Measurements from ENCODE around the gene GDF3. TPM values are rescaled to one million over a fixed set of nuclear protein-coding genes. Genes with fewer than 3 reads are reported as not detected.
"Not testable (repeated sequence)": the region's sequence is repeated elsewhere in the genome, so short reads cannot be mapped to it uniquely, and the experiment has no call there.

The GDF3 gene
- total RNA-seq, 2 donors from 2014 or later = 0.24 to 0.26 TPM

- intact Hi-C loops (cut with DNase I) = loop anchor here in 1 of 2 donors (5.0 kb wide), 1 partner anchor 130 kb away; no protein-coding TSS in a partner anchor
- DNase-seq = not testable (repeated sequence)
- peak; percentile 21 to 23 for ATAC-seq
Measured at GRCh38 chr12:7677432-7677888, 18.1 kb downstream of the GDF3 start.

- DNase-seq, ATAC-seq: not testable (repeated sequence)
- intact Hi-C loops (cut with DNase I) = loop anchor here in 1 of 2 donors (5.0 kb wide), 1 partner anchor 132 kb away; no protein-coding TSS in a partner anchor
Measured at GRCh38 chr12:7675455-7675854, 20.1 kb downstream of the GDF3 start.

- intact Hi-C loops (cut with DNase I) = no loop called here
- DNase-seq (no peak), ATAC-seq (no peak)
Measured at GRCh38 chr12:7668171-7668570, 27.4 kb downstream of the GDF3 start.

GRCh38 chr12:7667125-7667524, 28.4 kb downstream of the GDF3 start:
- ATAC-seq (no peak), DNase-seq (no peak)
- intact Hi-C loops (cut with DNase I) = no loop called here

- no peak for DNase-seq
- ATAC-seq = no peak
- intact Hi-C loops (cut with DNase I) = no loop called here
Measured at GRCh38 chr12:7666595-7666994, 29.0 kb downstream of the GDF3 start.

GRCh38 chr12:7661741-7662140, 33.8 kb downstream of the GDF3 start:
- intact Hi-C loops (cut with DNase I) = no loop called here
- ATAC-seq (no peak), DNase-seq (no peak)

- intact Hi-C loops (cut with DNase I) = no loop called here
- no peak for ATAC-seq
Measured at GRCh38 chr12:7656121-7656520, 39.5 kb downstream of the GDF3 start.

GRCh38 chr12:7650091-7650490, 45.5 kb downstream of the GDF3 start:
- no peak for ATAC-seq
- no peak for DNase-seq
- intact Hi-C loops (cut with DNase I) = no loop called here

More at GRCh38 chr12:7656121-7656520, 39.5 kb downstream of the GDF3 start:
- DNase-seq = no peak

- intact Hi-C loops (cut with DNase I) = no loop called here
- ATAC-seq (no peak), DNase-seq (no peak)
Measured at GRCh38 chr12:7647071-7647470, 48.5 kb downstream of the GDF3 start.

- DNase-seq = no peak
Measured at GRCh38 chr12:7646178-7646475, 49.4 kb downstream of the GDF3 start.

GRCh38 chr12:7645395-7646177, 50.0 kb downstream of the GDF3 start:
- ATAC-seq (no peak), DNase-seq (no peak)
- intact Hi-C loops (cut with DNase I) = no loop called here

More at GRCh38 chr12:7646178-7646475, 49.4 kb downstream of the GDF3 start:
- no peak for ATAC-seq
- intact Hi-C loops (cut with DNase I) = no loop called here

GRCh38 chr12:7642876-7643309, 52.7 kb downstream of the GDF3 start:
- DNase-seq (no peak), ATAC-seq (no peak)
- intact Hi-C loops (cut with DNase I) = no loop called here

- intact Hi-C loops (cut with DNase I) = no loop called here
- ATAC-seq (no peak), DNase-seq (no peak)
Measured at GRCh38 chr12:7642287-7642686, 53.3 kb downstream of the GDF3 start.

GRCh38 chr12:7640123-7640995, 55.2 kb downstream of the GDF3 start:
- intact Hi-C loops (cut with DNase I); ATAC-seq: not testable (repeated sequence)
- peak; percentile 42 for DNase-seq

Other genes with a start within 250 kb of the GDF3 start
- 100 to 1,000 TPM; 186 to 270 TPM for gene CD163, start 192.0 kb downstream of the GDF3 start, total RNA-seq
- gene APOBEC1, start 29.9 kb downstream of the GDF3 start, total RNA-seq = not detected
- gene DPPA3, start 15.7 kb upstream of the GDF3 start, total RNA-seq = not detected
- gene CLEC4C, start 51.6 kb upstream of the GDF3 start, total RNA-seq = not detected
- not detected for gene NANOGNB, start 69.4 kb upstream of the GDF3 start, total RNA-seq
- not detected for gene NANOG, start 93.6 kb upstream of the GDF3 start, total RNA-seq
- gene SLC2A14, start 177.1 kb upstream of the GDF3 start, total RNA-seq = 1 to 10 TPM in 1 of 2 donors, under 1 TPM in 1; 0.29 to 1.3 TPM
- 10 to 100 TPM; 21.6 to 33.5 TPM for gene SLC2A3, start 240.4 kb upstream of the GDF3 start, total RNA-seq

Data from left cardiac atrium (tissue), 4 donors.